ENCODE measurements around the gene SEMA3F.

The SEMA3F gene

DNA sequence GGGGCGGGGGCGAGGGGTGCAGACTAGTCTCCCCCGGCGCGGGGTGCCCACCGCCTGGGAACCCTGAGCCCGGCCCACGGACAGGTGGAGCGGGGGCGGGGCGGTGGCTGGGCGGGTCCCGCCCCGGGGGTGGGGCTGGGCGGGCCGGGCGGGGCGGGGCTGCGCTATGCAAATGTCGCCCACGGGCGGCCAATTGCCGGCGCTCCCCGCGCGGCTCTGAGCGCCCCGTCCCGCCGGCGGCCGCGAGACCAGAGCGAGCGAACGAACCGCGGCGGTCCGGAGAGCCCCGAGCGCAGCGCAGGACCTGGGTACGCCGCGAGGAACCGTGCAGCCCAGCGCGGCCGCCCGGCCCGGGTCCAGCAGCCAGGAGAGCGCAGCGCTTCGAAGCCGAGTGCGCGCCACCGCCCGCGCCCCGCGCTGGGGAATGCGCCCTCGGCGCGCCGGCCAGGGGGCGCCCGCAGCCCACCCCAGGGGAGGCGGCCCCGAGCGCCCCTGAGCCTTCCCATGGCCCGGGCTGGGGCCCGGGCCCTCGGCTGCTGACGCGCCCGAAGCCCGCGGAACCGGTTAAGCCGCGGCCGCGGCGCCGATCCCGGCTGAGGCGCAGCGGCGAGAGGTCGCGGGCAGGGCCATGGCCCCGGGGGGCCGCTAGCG, at the start of gene SEMA3F:
Gene SEMA3F, plus strand, starts transcription at position 485 of the 651 bp plus-strand sequence. CDS start 4,299 bp downstream, outside the sequence.
- peak; percentile 20 to 30 for DNase-seq (ENCODE audit: low read depth in 2 of 2, low spot score in 1 of 2)

- no peak for DNase-seq (ENCODE audit: low read depth in 2 of 2, low spot score in 1 of 2)
Measured at GRCh38 chr3:50111757-50112156, 43.4 kb upstream of the SEMA3F start.

DNA sequence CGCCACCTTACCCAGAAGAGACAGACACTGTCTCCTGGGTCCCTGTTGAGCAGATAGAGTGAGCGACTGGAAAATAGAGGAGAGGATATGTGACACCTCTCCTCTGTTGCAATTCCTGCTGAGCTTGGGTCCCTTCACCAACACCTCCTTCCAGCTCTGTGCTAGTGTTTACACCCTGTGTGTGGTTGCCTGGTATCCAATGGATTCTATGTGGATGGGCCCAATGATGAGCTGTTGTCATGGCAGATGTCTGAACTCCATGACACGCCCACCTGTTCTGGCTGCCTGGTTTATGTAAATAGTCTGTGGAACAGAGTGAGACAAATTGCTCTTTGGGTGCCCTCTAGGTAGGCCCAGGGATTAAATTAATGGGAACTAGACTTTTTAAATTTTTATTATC, 42.7 kb upstream of the SEMA3F start:
- no peak for DNase-seq (ENCODE audit: low read depth in 2 of 2, low spot score in 1 of 2)

DNA sequence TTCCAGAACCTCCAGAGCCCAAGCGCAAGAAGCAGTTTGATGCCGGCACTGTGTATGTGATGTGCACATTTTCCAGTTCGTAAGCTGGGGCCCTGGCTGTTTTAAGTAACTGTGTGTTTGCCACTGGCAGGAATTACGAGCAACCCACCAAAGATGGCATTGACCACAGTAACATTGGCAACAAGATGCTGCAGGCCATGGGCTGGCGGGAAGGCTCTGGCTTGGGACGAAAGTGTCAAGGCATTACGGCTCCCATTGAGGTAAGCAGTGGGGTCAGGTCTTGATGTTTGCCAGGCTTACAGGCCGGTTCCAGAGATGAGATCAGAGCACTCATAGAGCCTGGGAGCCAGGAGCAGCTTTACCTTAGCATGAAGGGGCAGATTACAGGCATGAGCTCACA, 38.0 kb upstream of the SEMA3F start:
- no peak for DNase-seq (ENCODE audit: low read depth in 2 of 2, low spot score in 1 of 2)

DNA sequence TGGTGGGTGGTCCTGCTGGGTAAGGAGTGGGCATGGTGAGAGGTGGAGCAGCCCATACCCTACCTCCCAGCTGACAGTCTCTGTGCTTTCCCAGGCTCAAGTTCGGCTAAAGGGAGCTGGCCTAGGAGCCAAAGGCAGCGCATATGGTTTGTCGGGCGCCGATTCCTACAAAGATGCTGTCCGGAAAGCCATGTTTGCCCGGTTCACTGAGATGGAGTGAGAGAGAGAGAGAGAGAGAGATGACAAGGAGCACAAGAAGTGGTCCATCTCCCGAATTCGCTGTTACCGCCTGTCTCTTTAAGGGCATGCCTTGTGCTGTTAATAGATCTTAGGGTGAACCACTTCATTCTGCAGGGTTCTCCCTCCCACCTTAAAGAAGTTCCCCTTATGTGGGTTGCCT, 36.9 kb upstream of the SEMA3F start:
- no peak for DNase-seq (ENCODE audit: low read depth in 2 of 2, low spot score in 1 of 2)

GRCh38 chr3:50119786-50120185, 35.3 kb upstream of the SEMA3F start:
- DNase-seq (ENCODE audit: low read depth in 2 of 2, low spot score in 1 of 2): no peak

DNA sequence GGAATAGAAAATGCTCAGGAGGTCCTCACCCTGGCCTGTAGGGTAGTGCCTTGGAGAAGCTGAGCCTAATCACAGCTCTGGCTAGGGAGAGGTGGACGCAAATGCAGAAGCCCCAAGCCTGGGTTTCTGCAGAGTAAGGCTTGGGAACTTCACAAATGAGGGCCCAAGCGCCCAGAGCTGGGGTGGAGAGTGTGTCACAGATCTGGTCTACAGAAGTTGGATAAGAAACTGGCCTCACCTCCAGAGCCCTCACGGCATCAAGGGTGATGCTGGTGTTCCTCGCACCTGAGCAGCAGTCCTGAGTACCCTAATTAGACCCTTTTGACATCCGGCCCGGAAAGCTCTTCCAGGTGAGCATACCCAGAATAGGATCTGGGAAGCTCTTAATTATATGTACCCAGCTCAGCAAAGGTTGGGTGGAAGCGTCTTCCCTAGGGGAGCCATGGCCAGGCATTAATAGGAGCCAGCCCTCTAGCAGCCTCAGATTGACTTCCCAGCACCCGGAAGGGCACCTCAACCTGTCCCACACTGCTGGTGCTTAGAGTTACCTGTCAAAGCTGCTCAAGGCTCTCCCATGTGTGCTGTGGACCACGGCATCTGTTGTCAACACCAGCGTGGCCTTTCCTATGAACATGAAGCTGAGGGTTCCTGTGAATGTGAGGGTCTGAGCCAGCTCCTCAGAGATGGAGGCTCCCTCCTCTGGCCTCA, 34.6 kb upstream of the SEMA3F start:
- no peak for DNase-seq (ENCODE audit: low read depth in 2 of 2, low spot score in 1 of 2)

DNA sequence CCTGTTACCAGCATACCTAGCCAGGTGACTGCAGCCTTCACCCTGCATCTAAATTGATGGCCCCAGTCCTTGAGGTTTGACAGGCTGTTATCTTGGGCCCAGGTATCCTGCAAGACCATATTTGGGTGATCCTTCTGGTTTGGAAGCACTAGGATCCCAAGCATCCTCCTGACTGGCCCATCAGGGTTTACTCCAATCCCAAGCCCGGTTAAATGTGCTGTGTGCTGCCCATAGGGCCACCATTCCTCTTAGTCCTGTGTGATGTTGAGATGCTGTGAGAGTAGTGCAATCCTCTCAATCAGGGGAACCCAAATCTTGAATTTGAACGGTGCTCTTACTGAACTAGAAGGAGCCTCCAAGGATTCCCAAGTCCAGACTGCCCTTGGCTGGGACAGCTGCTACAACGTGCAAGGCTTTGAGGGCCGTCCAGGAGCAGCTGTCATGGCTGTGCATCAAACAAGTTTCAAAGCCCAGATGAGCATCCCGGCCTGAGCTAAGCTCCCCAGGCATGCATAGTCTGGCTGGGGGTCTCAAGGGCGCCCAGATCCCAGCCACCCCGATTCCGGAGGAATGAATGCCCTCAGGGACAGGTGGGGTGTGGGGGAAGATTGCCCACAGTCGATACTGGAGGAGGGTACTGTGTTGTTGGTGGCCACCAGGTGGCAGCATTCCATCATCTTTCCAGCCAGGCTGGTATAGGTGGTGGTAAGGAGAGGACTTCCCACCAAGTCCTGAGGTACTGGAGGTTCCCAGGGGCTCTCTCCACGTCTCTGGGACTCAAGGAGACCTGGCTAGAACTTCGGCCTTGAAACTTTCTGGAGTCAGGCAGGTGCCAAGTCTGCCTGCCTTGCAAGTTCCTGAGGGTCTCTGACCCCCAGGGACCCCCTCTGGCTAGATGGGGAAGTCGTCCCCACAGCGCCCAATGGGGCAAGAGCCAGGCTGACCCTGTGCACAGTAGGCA, 33.8 kb upstream of the SEMA3F start:
- DNase-seq (ENCODE audit: low read depth in 2 of 2, low spot score in 1 of 2): peak; percentile 38 to 51

DNA sequence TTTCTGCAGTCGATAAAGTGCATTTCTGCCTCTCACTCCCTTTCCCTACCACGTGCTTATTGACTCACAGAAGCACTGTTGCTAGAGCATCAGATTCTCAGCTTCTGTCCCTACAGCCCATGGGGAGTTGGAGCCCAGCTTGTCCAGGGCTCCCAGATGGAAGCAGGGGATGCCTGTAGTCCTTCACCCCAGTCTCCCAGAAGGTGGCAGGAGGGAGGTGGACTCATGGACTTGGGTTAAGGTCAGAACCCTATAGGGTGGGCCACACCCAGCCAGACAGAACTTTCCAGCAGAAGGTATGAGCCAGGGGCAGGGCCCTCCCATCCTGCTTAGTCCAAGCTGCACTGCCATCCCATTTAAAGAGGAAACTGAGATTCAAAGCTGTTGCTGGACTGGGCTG, 33.1 kb upstream of the SEMA3F start:
- no peak for DNase-seq (ENCODE audit: low read depth in 2 of 2, low spot score in 1 of 2)

- no peak for DNase-seq (ENCODE audit: low read depth in 2 of 2, low spot score in 1 of 2)
Measured at GRCh38 chr3:50122661-50123391, 32.3 kb upstream of the SEMA3F start.

DNA sequence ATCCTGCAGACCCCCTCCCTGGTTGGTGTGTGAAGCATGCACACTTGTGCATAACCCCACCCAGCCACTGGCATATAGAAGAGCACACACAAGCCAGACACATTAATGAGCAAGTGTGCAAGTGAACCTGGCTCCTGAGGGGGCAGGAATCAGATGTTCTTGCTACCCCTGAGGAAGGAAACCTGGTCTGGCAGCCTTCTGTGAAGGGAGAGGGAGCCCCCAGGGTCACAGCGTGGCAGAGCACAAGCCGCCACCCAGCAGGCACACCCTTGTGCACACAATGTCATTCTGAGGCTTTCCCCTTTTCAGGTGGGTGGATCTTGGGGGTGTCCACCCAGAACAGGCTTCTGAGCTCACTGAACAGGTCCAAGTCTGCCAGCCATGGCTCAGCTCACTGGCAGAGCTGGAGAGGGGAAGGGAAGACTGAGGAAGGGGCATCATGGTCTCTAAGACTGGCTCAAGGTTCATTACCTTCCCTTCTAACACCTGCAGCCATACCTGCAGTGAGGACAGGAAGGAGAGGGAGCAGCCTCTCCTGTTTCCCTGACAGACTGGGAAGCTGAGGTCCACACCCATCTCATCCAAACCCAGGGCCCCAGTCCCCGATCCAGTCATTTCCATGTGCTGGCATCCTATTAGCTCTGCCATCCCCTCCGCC, 31.6 kb upstream of the SEMA3F start:
- DNase-seq (ENCODE audit: low read depth in 2 of 2, low spot score in 1 of 2): no peak

DNA sequence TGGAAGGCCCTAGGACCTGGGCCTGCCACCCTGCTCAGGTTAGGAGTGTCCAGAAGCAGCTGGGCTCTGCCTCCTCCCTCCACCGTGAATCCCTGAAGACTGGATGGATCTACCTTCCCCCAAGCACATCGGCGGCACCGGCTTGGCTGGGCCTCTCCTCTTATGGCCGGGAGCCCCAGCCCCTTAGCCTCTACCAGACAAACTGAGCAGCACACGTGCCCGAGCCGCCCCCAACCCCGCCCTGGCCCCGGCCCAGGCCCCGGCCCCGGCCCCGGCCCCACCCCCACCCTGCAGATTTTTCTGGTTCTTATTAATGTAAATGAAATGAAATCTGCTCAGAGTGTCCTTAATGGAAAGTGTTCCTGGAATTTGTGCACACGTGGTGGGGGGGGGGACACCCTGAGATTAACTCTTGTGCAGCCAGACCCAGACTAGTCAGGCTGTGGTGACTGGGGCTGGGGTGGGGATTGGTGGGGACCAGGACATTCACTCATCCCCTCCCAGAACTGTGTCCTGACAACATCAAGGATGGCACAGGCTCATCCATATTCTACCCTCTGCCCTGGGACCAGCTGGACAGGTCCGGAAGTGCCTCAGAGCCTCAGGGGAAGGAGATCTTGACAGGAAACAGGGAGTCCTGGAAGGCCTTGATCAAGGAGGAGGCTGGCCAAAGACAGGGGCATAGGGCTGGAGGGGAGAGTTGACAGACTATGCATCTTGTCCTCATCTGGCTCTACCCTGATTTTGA, 30.9 kb upstream of the SEMA3F start:
- no peak for DNase-seq (ENCODE audit: low read depth in 2 of 2, low spot score in 1 of 2)

- no peak for DNase-seq (ENCODE audit: low read depth in 2 of 2, low spot score in 1 of 2)
Measured at GRCh38 chr3:50124800-50125178, 30.3 kb upstream of the SEMA3F start.

GRCh38 chr3:50125541-50126286, 29.4 kb upstream of the SEMA3F start:
- no peak for DNase-seq (ENCODE audit: low read depth in 2 of 2, low spot score in 1 of 2)

GRCh38 chr3:50126287-50127211, 28.6 kb upstream of the SEMA3F start:
- DNase-seq (ENCODE audit: low read depth in 2 of 2, low spot score in 1 of 2): no peak

DNA sequence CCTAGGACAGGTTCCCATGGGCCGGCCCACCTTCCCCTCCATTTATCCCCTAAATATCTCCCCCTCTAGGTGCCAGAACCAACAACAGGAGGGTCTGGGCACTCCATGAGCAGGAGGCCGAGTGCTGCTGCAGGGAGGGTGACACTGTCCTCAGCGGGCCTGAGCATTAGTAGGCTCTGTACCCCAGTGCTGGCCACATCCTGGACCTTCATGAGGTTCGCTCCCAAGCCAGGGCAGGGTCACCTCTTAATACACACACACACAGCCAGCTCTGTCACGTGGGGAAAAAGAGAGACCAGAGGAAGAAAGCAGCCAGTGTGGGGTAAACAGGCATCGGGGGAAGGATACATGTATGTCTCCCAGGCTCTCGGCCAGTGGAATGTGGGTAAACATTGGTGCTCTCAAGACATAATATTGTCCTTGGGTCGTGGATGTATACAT, 27.9 kb upstream of the SEMA3F start:
- no peak for DNase-seq (ENCODE audit: low read depth in 2 of 2, low spot score in 1 of 2)

- no peak for DNase-seq (ENCODE audit: low read depth in 2 of 2, low spot score in 1 of 2)
Measured at GRCh38 chr3:50128001-50128400, 27.1 kb upstream of the SEMA3F start.

DNA sequence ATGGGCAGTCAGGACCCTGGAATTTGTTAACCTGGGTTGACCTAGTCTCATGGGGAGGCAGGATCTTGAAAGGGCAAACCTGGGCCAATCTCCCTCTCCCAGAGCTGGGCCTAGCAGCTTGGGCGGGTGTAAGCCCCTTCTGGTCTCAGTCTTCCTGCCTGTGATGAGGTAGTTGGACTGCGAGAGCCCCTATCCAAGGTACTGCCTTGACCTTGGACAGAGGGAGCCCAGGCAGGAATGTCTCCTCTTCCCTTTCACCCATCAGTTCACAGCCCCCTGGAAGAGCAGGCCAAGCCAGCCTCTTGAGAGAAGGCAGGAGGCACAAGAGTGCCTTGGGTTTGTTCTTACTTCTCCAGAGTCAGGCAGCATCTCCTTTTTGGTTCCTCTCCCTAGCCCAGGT, 24.7 kb upstream of the SEMA3F start:
- DNase-seq (ENCODE audit: low read depth in 2 of 2, low spot score in 1 of 2): no peak

Data from stimulated activated CD8-positive, alpha-beta memory T cell treated with anti-CD3 and anti-CD28 coated beads, Interleukin-4, amount 100 ng/mL, for 4 hours (primary cell).